ENCODE data around the gene SAMD4A.

The SAMD4A gene

GRCh38 chr14:54777395-54777794 lies 210.5 kb downstream of the SAMD4A start:
- DNase-seq (ENCODE audit: low read depth in 2 of 2, low spot score in 1 of 2) = no peak

GRCh38 chr14:54778618-54779345 lies 211.9 kb downstream of the SAMD4A start:
- no peak for DNase-seq (ENCODE audit: low read depth in 2 of 2, low spot score in 1 of 2)

- no peak for DNase-seq (ENCODE audit: low read depth in 2 of 2, low spot score in 1 of 2)
These were observed 214.2 kb downstream of the SAMD4A start for GRCh38 chr14:54781080-54781479.

- DNase-seq (ENCODE audit: low read depth in 2 of 2, low spot score in 1 of 2) = no peak
These were observed 215.2 kb downstream of the SAMD4A start for GRCh38 chr14:54781961-54782750.

GRCh38 chr14:54782751-54783659 lies 216.1 kb downstream of the SAMD4A start:
- DNase-seq (ENCODE audit: low read depth in 2 of 2, low spot score in 1 of 2) = no peak

- no peak for DNase-seq (ENCODE audit: low read depth in 2 of 2, low spot score in 1 of 2)
These were observed 216.7 kb downstream of the SAMD4A start for GRCh38 chr14:54783660-54784015.

GRCh38 chr14:54784060-54784459 lies 217.1 kb downstream of the SAMD4A start:
- no peak for DNase-seq (ENCODE audit: low read depth in 2 of 2, low spot score in 1 of 2)

- DNase-seq (ENCODE audit: low read depth in 2 of 2, low spot score in 1 of 2) = no peak
These were observed 217.7 kb downstream of the SAMD4A start for GRCh38 chr14:54784657-54785056.

GRCh38 chr14:54785136-54785777 lies 218.3 kb downstream of the SAMD4A start:
- no peak for DNase-seq (ENCODE audit: low read depth in 2 of 2, low spot score in 1 of 2)

- no peak for DNase-seq (ENCODE audit: low read depth in 2 of 2, low spot score in 1 of 2)
These were observed 219.1 kb downstream of the SAMD4A start for GRCh38 chr14:54785778-54786770.

- DNase-seq (ENCODE audit: low read depth in 2 of 2, low spot score in 1 of 2) = no peak
These were observed 219.9 kb downstream of the SAMD4A start for GRCh38 chr14:54786838-54787237.

- no peak for DNase-seq (ENCODE audit: low read depth in 2 of 2, low spot score in 1 of 2)
These were observed 220.3 kb downstream of the SAMD4A start for GRCh38 chr14:54787261-54787660.

- DNase-seq (ENCODE audit: low read depth in 2 of 2, low spot score in 1 of 2) = no peak
These were observed 221.8 kb downstream of the SAMD4A start for GRCh38 chr14:54788701-54789100.

- DNase-seq (ENCODE audit: low read depth in 2 of 2, low spot score in 1 of 2) = no peak
These were observed 222.2 kb downstream of the SAMD4A start for GRCh38 chr14:54789166-54789565.

- no peak for DNase-seq (ENCODE audit: low read depth in 2 of 2, low spot score in 1 of 2)
These were observed 223.0 kb downstream of the SAMD4A start for GRCh38 chr14:54789781-54790480.

- no peak for DNase-seq (ENCODE audit: low read depth in 2 of 2, low spot score in 1 of 2)
These were observed 224.1 kb downstream of the SAMD4A start for GRCh38 chr14:54791001-54791400.

GRCh38 chr14:54792288-54792687 lies 225.4 kb downstream of the SAMD4A start:
- DNase-seq (ENCODE audit: low read depth in 2 of 2, low spot score in 1 of 2) = no peak

GRCh38 chr14:54794159-54794558 lies 227.2 kb downstream of the SAMD4A start:
- DNase-seq (ENCODE audit: low read depth in 2 of 2, low spot score in 1 of 2) = no peak

- no peak for DNase-seq (ENCODE audit: low read depth in 2 of 2, low spot score in 1 of 2)
These were observed 227.9 kb downstream of the SAMD4A start for GRCh38 chr14:54794796-54795195.

Measured in stimulated activated CD8-positive, alpha-beta memory T cell treated with anti-CD3 and anti-CD28 coated beads, Interleukin-4, amount 100 ng/mL, for 1 hour (primary cell).